Measurements from ENCODE around the gene SNRPA.

Gene SNRPA

DNA sequence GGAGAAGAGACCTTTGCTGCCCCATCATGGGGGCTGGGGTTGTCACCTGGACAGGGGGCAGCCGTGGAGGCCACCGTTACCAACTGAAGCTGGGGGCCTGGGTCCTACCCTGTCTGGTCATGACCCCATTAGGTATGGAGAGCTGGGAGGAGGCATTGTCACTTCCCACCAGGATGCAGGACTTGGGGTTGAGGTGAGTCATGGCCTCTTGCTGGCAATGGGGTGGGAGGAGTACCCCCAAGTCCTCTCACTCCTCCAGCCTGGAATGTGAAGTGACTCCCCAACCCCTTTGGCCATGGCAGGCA, 57.0 kb downstream of the SNRPA start:
- H2AFZ ChIP-seq (ENCODE audit: low read length): no peak overlapping the region
- no peak overlapping the region for H3K9ac ChIP-seq (ENCODE audit: low read length)
- H3K79me2 ChIP-seq (ENCODE audit: insufficient read depth, low read length): 0 out of 2 replicates have a peak, but pooled peaks cover 8% of the 10 kb centered on the region
- peaks cover 48% of the 10 kb centered on the region for H3K36me3 ChIP-seq (ENCODE audit: insufficient read depth, low read length)
- H4K20me1 ChIP-seq (ENCODE audit: insufficient read depth, low read length): no peaks in the 10 kb centered on the region
- H3K4me1 ChIP-seq (ENCODE audit: insufficient read depth, low read length, severe bottlenecking): peaks cover 53% of the 10 kb centered on the region
- no peaks in the 10 kb centered on the region for H3K9me3 ChIP-seq (ENCODE audit: low read length)
- H3K27ac ChIP-seq (ENCODE audit: low read depth, low read length, poor library complexity, severe bottlenecking): no peak overlapping the region
- no peaks in the 10 kb centered on the region for H3F3A ChIP-seq (ENCODE audit: insufficient read depth, low read length)
- no peak overlapping the region for H3K4me3 ChIP-seq (ENCODE audit: low read depth, low read length, poor library complexity, severe bottlenecking)
- no peak for TF ChIP-seq EZH2 (IDR thresholded peaks at IDR 0.05; ENCODE audit: borderline replicate concordance, low read length)
- TF ChIP-seq, protein P1, sequence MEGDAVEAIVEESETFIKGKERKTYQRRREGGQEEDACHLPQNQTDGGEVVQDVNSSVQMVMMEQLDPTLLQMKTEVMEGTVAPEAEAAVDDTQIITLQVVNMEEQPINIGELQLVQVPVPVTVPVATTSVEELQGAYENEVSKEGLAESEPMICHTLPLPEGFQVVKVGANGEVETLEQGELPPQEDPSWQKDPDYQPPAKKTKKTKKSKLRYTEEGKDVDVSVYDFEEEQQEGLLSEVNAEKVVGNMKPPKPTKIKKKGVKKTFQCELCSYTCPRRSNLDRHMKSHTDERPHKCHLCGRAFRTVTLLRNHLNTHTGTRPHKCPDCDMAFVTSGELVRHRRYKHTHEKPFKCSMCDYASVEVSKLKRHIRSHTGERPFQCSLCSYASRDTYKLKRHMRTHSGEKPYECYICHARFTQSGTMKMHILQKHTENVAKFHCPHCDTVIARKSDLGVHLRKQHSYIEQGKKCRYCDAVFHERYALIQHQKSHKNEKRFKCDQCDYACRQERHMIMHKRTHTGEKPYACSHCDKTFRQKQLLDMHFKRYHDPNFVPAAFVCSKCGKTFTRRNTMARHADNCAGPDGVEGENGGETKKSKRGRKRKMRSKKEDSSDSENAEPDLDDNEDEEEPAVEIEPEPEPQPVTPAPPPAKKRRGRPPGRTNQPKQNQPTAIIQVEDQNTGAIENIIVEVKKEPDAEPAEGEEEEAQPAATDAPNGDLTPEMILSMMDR (IDR thresholded peaks at IDR 0.05; ENCODE audit: low read length): no peak
- no peaks in the 10 kb centered on the region for H3K27me3 ChIP-seq (ENCODE audit: insufficient read depth, low read length)
- no peak overlapping the region for H3K4me2 ChIP-seq (ENCODE audit: low read length)
- H3K9me2 ChIP-seq (ENCODE audit: low read depth, low read length): no peaks in the 10 kb centered on the region

DNA sequence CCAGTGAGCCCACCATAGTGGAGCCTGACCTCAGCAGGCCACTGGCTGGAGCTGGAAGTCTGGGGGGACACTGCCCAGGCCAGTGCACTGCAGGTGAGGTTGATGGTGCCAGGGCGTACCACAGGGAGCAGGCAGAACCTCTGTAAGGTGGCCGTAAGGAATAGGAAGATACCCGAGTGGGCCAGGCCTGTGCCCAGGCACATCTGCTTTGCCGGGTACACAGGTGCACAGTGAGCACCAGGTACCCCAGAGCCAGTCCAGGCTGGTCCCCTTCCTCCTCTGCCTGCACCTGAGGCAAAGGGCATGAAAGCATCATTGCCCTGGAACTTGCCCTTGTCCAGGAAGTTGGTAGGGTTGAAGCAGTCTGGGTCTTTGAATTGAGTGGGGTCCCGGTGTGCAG, 57.5 kb downstream of the SNRPA start:
- no peak overlapping the region for H2AFZ ChIP-seq (ENCODE audit: low read length)
- no peaks in the 10 kb centered on the region for H3K9me2 ChIP-seq (ENCODE audit: low read depth, low read length)
- no peaks in the 10 kb centered on the region for H3K9me3 ChIP-seq (ENCODE audit: low read length)
- TF ChIP-seq EZH2 (IDR thresholded peaks at IDR 0.05; ENCODE audit: borderline replicate concordance, low read length): no peak
- TF ChIP-seq, protein P1 (IDR thresholded peaks at IDR 0.05; ENCODE audit: low read length): no peak
- peaks cover 47% of the 10 kb centered on the region for H3K36me3 ChIP-seq (ENCODE audit: insufficient read depth, low read length)
- no peak overlapping the region for H3K27ac ChIP-seq (ENCODE audit: low read depth, low read length, poor library complexity, severe bottlenecking)
- H3K9ac ChIP-seq (ENCODE audit: low read length): no peak overlapping the region
- no peak overlapping the region for H3K4me2 ChIP-seq (ENCODE audit: low read length)
- 0 out of 2 replicates have a peak, but pooled peaks cover 8% of the 10 kb centered on the region for H3K79me2 ChIP-seq (ENCODE audit: insufficient read depth, low read length)
- no peaks in the 10 kb centered on the region for H3K27me3 ChIP-seq (ENCODE audit: insufficient read depth, low read length)
- H3K4me3 ChIP-seq (ENCODE audit: low read depth, low read length, poor library complexity, severe bottlenecking): no peak overlapping the region
- H4K20me1 ChIP-seq (ENCODE audit: insufficient read depth, low read length): no peaks in the 10 kb centered on the region
- H3K4me1 ChIP-seq (ENCODE audit: insufficient read depth, low read length, severe bottlenecking): peaks cover 48% of the 10 kb centered on the region
- H3F3A ChIP-seq (ENCODE audit: insufficient read depth, low read length): no peaks in the 10 kb centered on the region

DNA sequence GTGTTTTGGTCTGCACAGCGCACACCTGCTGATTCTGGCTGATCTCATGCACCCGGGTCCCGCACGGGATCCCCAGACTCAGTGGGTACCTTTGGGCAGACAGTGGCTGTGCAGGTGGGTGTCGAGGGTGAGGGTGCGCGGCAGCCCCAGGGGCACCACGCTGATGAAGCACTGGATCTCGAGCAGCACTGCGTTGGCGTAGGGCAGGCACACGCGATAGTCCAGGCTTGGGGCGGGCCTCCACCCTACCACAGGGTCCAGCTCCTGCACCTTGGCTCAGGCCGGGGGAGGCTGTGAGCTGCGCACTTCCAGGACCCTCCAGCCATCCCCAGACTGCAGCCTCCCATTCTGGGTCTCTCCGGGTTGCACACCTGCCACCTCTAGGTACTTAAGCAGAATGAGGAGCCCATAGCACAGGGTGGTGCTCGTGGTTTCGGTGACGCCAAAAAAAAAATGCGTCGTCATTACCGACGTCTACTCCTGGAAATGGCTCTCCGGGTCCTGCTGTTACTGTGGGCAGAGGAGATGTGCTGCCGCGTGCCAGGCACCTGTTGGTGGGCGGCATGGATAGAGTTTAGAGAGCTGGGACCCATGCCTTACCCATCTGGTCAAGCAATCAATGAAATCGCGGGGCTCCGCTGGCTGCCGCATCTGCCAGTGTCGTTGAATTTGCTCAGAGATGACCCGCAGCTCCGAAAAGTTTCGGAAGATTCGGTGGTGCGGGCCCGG, 58.5 kb downstream of the SNRPA start:
- Histone ChIP-seq H3K4me1 (ENCODE audit: insufficient read depth, low read length, severe bottlenecking) (peaks cover 37% of the 10 kb centered on the region), H3K9me3 (ENCODE audit: low read length) (no peaks in the 10 kb centered on the region), H3K27ac (ENCODE audit: low read depth, low read length, poor library complexity, severe bottlenecking) (no peak overlapping the region), H3K36me3 (ENCODE audit: insufficient read depth, low read length) (peaks cover 42% of the 10 kb centered on the region), H3K9me2 (ENCODE audit: low read depth, low read length) (no peaks in the 10 kb centered on the region), H2AFZ (ENCODE audit: low read length) (no peak overlapping the region), H3F3A (ENCODE audit: insufficient read depth, low read length) (no peaks in the 10 kb centered on the region), H4K20me1 (ENCODE audit: insufficient read depth, low read length) (no peaks in the 10 kb centered on the region), H3K4me3 (ENCODE audit: low read depth, low read length, poor library complexity, severe bottlenecking) (no peak overlapping the region), H3K79me2 (ENCODE audit: insufficient read depth, low read length) (0 out of 2 replicates have a peak, but pooled peaks cover under 1% of the 10 kb centered on the region), H3K4me2 (ENCODE audit: low read length) (no peak overlapping the region), H3K9ac (ENCODE audit: low read length) (no peak overlapping the region), H3K27me3 (ENCODE audit: insufficient read depth, low read length) (no peaks in the 10 kb centered on the region)
- TF ChIP-seq EZH2 (IDR thresholded peaks at IDR 0.05; ENCODE audit: borderline replicate concordance, low read length): no peak
- TF ChIP-seq, protein P1 (IDR thresholded peaks at IDR 0.05; ENCODE audit: low read length): no peak

Data from OCI-LY1 (cell line).